ENCODE data around the gene SUPT6H.

SUPT6H gene

GRCh38 chr17:28661635-28662526 lies at the start of gene SUPT6H, which contains the start of gene SDF2:
Gene SUPT6H (plus strand): TSS chr17:28662205. CDS start chr17:28673402, 11,197 bp downstream.
Gene SDF2 (minus strand): TSS chr17:28661906. CDS start chr17:28661876, 30 bp downstream.
- DNase-seq (ENCODE audit: low read depth) = peak; percentile 57

GRCh38 chr17:28612531-28612930 lies 49.5 kb upstream of the SUPT6H start:
- DNase-seq (ENCODE audit: low read depth) = no peak

- no peak for DNase-seq (ENCODE audit: low read depth)
These were observed 48.8 kb upstream of the SUPT6H start for GRCh38 chr17:28612936-28613872.

GRCh38 chr17:28613931-28614381 lies 48.0 kb upstream of the SUPT6H start, which contains the start of gene RSKR:
Gene RSKR (minus strand): TSS chr17:28614185. CDS start chr17:28614161, 24 bp downstream.
- DNase-seq (ENCODE audit: low read depth) = no peak

- no peak for DNase-seq (ENCODE audit: low read depth)
These were observed 46.6 kb upstream of the SUPT6H start for GRCh38 chr17:28615260-28615940.

GRCh38 chr17:28616281-28616680 lies 45.7 kb upstream of the SUPT6H start:
- no peak for DNase-seq (ENCODE audit: low read depth)

- no peak for DNase-seq (ENCODE audit: low read depth)
These were observed 43.5 kb upstream of the SUPT6H start for GRCh38 chr17:28618464-28618863.

- no peak for DNase-seq (ENCODE audit: low read depth)
These were observed 42.0 kb upstream of the SUPT6H start for GRCh38 chr17:28620010-28620409.

- DNase-seq (ENCODE audit: low read depth) = no peak
These were observed 39.8 kb upstream of the SUPT6H start for GRCh38 chr17:28622186-28622585.

- no peak for DNase-seq (ENCODE audit: low read depth)
These were observed 38.3 kb upstream of the SUPT6H start for GRCh38 chr17:28623696-28624095.

GRCh38 chr17:28624148-28624547 lies 37.9 kb upstream of the SUPT6H start:
- no peak for DNase-seq (ENCODE audit: low read depth)

GRCh38 chr17:28626818-28627217 lies 35.2 kb upstream of the SUPT6H start:
- DNase-seq (ENCODE audit: low read depth) = no peak

GRCh38 chr17:28634206-28634865 lies 27.7 kb upstream of the SUPT6H start:
- DNase-seq (ENCODE audit: low read depth) = no peak

- DNase-seq (ENCODE audit: low read depth) = no peak
These were observed 26.5 kb upstream of the SUPT6H start for GRCh38 chr17:28635506-28635905.

- no peak for DNase-seq (ENCODE audit: low read depth)
These were observed 20.4 kb upstream of the SUPT6H start for GRCh38 chr17:28641579-28641978.

GRCh38 chr17:28643983-28644786 lies 17.8 kb upstream of the SUPT6H start:
- no peak for DNase-seq (ENCODE audit: low read depth)

GRCh38 chr17:28644787-28645575 lies 17.0 kb upstream of the SUPT6H start, which contains the start of gene BLTP2:
Gene BLTP2 (minus strand): TSS chr17:28645158. CDS start chr17:28645056, 102 bp downstream.
- DNase-seq (ENCODE audit: low read depth) = peak; percentile 63

GRCh38 chr17:28645576-28645939 lies 16.4 kb upstream of the SUPT6H start:
- DNase-seq (ENCODE audit: low read depth) = no peak

- DNase-seq (ENCODE audit: low read depth) = no peak
These were observed 15.8 kb upstream of the SUPT6H start for GRCh38 chr17:28646039-28646754.

All from GM04503 (cell line).